ENCODE results near the gene KIAA1217.

Gene KIAA1217

GRCh38 chr10:24242562-24242961 is 33.6 kb downstream of the KIAA1217 start:
- no peak for DNase-seq (ENCODE audit: low read depth)

- DNase-seq (ENCODE audit: low read depth), result no peak
Observed at GRCh38 chr10:24246365-24246764, 37.4 kb downstream of the KIAA1217 start.

GRCh38 chr10:24247841-24248240 is 38.9 kb downstream of the KIAA1217 start:
- no peak for DNase-seq (ENCODE audit: low read depth)

GRCh38 chr10:24249829-24250415 is 41.0 kb downstream of the KIAA1217 start:
- DNase-seq (ENCODE audit: low read depth), result no peak

GRCh38 chr10:24251547-24251946 is 42.6 kb downstream of the KIAA1217 start:
- no peak for DNase-seq (ENCODE audit: low read depth)

- no peak for DNase-seq (ENCODE audit: low read depth)
Observed at GRCh38 chr10:24254180-24254579, 45.2 kb downstream of the KIAA1217 start.

GRCh38 chr10:24255115-24255880 is 46.4 kb downstream of the KIAA1217 start:
- no peak for DNase-seq (ENCODE audit: low read depth)

- DNase-seq (ENCODE audit: low read depth), result no peak
Observed at GRCh38 chr10:24255881-24256311, 47.0 kb downstream of the KIAA1217 start.

- no peak for DNase-seq (ENCODE audit: low read depth)
Observed at GRCh38 chr10:24256619-24257107, 47.7 kb downstream of the KIAA1217 start.

GRCh38 chr10:24257588-24257987 is 48.6 kb downstream of the KIAA1217 start:
- no peak for DNase-seq (ENCODE audit: low read depth)

GRCh38 chr10:24259365-24260130 is 50.6 kb downstream of the KIAA1217 start:
- DNase-seq (ENCODE audit: low read depth), result no peak

GRCh38 chr10:24261627-24262026 is 52.7 kb downstream of the KIAA1217 start:
- no peak for DNase-seq (ENCODE audit: low read depth)

GRCh38 chr10:24262929-24263590 is 54.1 kb downstream of the KIAA1217 start:
- DNase-seq (ENCODE audit: low read depth), result no peak

GRCh38 chr10:24269476-24269875 is 60.5 kb downstream of the KIAA1217 start:
- DNase-seq (ENCODE audit: low read depth), result no peak

- no peak for DNase-seq (ENCODE audit: low read depth)
Observed at GRCh38 chr10:24272374-24272773, 63.4 kb downstream of the KIAA1217 start.

- DNase-seq (ENCODE audit: low read depth), result no peak
Observed at GRCh38 chr10:24277277-24277676, 68.3 kb downstream of the KIAA1217 start.

- no peak for DNase-seq (ENCODE audit: low read depth)
Observed at GRCh38 chr10:24277771-24278170, 68.8 kb downstream of the KIAA1217 start.

GRCh38 chr10:24278176-24278889 is 69.4 kb downstream of the KIAA1217 start:
- DNase-seq (ENCODE audit: low read depth), result no peak

GRCh38 chr10:24279166-24279565 is 70.2 kb downstream of the KIAA1217 start:
- DNase-seq (ENCODE audit: low read depth), result no peak

- no peak for DNase-seq (ENCODE audit: low read depth)
Observed at GRCh38 chr10:24287559-24288195, 78.7 kb downstream of the KIAA1217 start.

- no peak for DNase-seq (ENCODE audit: low read depth)
Observed at GRCh38 chr10:24288581-24288980, 79.6 kb downstream of the KIAA1217 start.

Data from stimulated activated CD8-positive, alpha-beta memory T cell treated with anti-CD3 and anti-CD28 coated beads, Interleukin-7, amount 100 ng/mL, for 24 hours (primary cell).